Loucy (cell line): ENCODE data around the gene SNORC.

Experiments
- CTCF ChIP-seq: fragments of 200-600 bp; sonication (generic); conservative IDR thresholded peaks from 2 replicates; pipeline ENCODE4 v1.5.1; 2014; ENCODE audit warnings: mild to moderate bottlenecking, antibody characterized with exemption, low read length
- EZH2phosphoT487 ChIP-seq: fragments of 200-600 bp; IDR thresholded peaks from 2 replicates; pipeline ENCODE4 v1.6.1; 2018; ENCODE audit warnings: antibody characterized with exemption, mild to moderate bottlenecking, moderate library complexity, borderline replicate concordance

GRCh38 chr2:232831496-232831895 lies 38.6 kb upstream of the SNORC start:
- no peak for TF ChIP-seq CTCF
- TF ChIP-seq EZH2phosphoT487: no peak
